ENCODE measurements around the gene VARS1. TPM values are rescaled to one million over a fixed set of nuclear protein-coding genes. Genes with fewer than 3 reads are reported as not detected.
A peak's percentile ranks its signal among the peaks of the same experiment; 100 is the strongest.
"Not testable (repeated sequence)": the region's sequence is repeated elsewhere in the genome, so short reads cannot be mapped to it uniquely, and the experiment has no call there.

The VARS1 gene
- total RNA-seq, 2 experiments from 2014 or later: 150 to 153 TPM

- peak within 1 kb of the TSS; percentile 92 for H3K27ac Mint-ChIP-seq
- no peak for TF ChIP-seq CTCF (IDR thresholded peaks at IDR 0.05)
- no peaks in the 10 kb centered on the region for H3K9me3 Mint-ChIP-seq
- intact Hi-C loops (cut with micrococcal nuclease): no loop called here
- H3K27me3 Mint-ChIP-seq: no peaks in the 10 kb centered on the region
- peaks cover 41% of the 10 kb centered on the region for H3K4me1 Mint-ChIP-seq (ENCODE audit: low read depth)
- ChIA-PET CTCF (interaction anchor here (0.6 to 3.7 kb wide), 9 partner anchors 8 to 85 kb away, joined by 3 to 16 read pairs (median 3); partner anchors contain the start of genes LSM2 and VARS1), POLR2A (interaction anchor here (0.6 to 1.6 kb wide), 4 partner anchors 9 to 22 kb away, joined by 3 to 6 read pairs (median 4); partner anchors contain the start of gene LSM2)
- peaks cover 6% of the 10 kb centered on the region for H3K36me3 Mint-ChIP-seq (ENCODE audit: low read depth)
- ATAC-seq (peak; percentile 28), DNase-seq (peak; percentile 67)
- H3K4me3 Mint-ChIP-seq: peak within 1 kb of the TSS; percentile 85
These were observed 19.7 kb upstream of the VARS1 start, which contains the start of the genes HSPA1A and HSPA1L for GRCh38 chr6:31815025-31815838. HSPA1A (plus strand) TSS chr6:31815543; CDS start chr6:31815757, 214 bp downstream. HSPA1L (minus strand) TSS chr6:31815283; CDS start chr6:31811972, 3,311 bp downstream.

- DNase-seq (peak; percentile 76), ATAC-seq (peak; percentile 53)
- ChIA-PET POLR2A (interaction anchor here (0.9 to 1.6 kb wide), 3 partner anchors 8 to 17 kb away, joined by 3 to 6 read pairs (median 4); partner anchors contain the start of gene LSM2), CTCF (interaction anchor here (0.9 to 3.7 kb wide), 6 partner anchors 8 to 76 kb away, joined by 3 to 16 read pairs (median 4); partner anchors contain the start of genes LSM2, MSH5 and VARS1)
- H3K36me3 Mint-ChIP-seq (ENCODE audit: low read depth): peaks cover 6% of the 10 kb centered on the region
- H3K4me1 Mint-ChIP-seq (ENCODE audit: low read depth): peaks cover 37% of the 10 kb centered on the region
- peak overlapping the region; percentile 92 for H3K27ac Mint-ChIP-seq
- intact Hi-C loops (cut with micrococcal nuclease): no loop called here
- H3K9me3 Mint-ChIP-seq: no peaks in the 10 kb centered on the region
- peak overlapping the region; percentile 85 for H3K4me3 Mint-ChIP-seq
- TF ChIP-seq CTCF (IDR thresholded peaks at IDR 0.05): no peak
- H3K27me3 Mint-ChIP-seq: no peaks in the 10 kb centered on the region
These were observed 19.1 kb upstream of the VARS1 start for GRCh38 chr6:31814677-31815024.

- ChIA-PET POLR2A (interaction anchor here (0.6 to 1.2 kb wide), 2 partner anchors 25 to 148 kb away, joined by 3 to 5 read pairs; partner anchors contain the start of genes CSNK2B and GPANK1), CTCF (interaction anchor here (0.7 to 3.7 kb wide), 7 partner anchors 17 to 139 kb away, joined by 3 to 16 read pairs (median 6); partner anchors contain the start of genes MSH5 and VARS1)
- H3K27me3 Mint-ChIP-seq: no peaks in the 10 kb centered on the region
- peak overlapping the region; percentile 85 for H3K4me3 Mint-ChIP-seq
- ATAC-seq (no peak), DNase-seq (no peak)
- no peaks in the 10 kb centered on the region for H3K9me3 Mint-ChIP-seq
- TF ChIP-seq CTCF (IDR thresholded peaks at IDR 0.05): no peak
- peaks cover 32% of the 10 kb centered on the region for H3K4me1 Mint-ChIP-seq (ENCODE audit: low read depth)
- peaks cover 3% of the 10 kb centered on the region for H3K36me3 Mint-ChIP-seq (ENCODE audit: low read depth)
- intact Hi-C loops (cut with micrococcal nuclease): no loop called here
- H3K27ac Mint-ChIP-seq: peak overlapping the region; percentile 90
These were observed 17.9 kb upstream of the VARS1 start for GRCh38 chr6:31813465-31813849.

GRCh38 chr6:31811645-31812044 is 16.1 kb upstream of the VARS1 start:
- intact Hi-C loops (cut with micrococcal nuclease): no loop called here
- H3K4me1 Mint-ChIP-seq (ENCODE audit: low read depth): peaks cover 24% of the 10 kb centered on the region
- H3K4me3 Mint-ChIP-seq: no peak overlapping the region
- ATAC-seq: no peak
- H3K27ac Mint-ChIP-seq: no peak overlapping the region
- H3K36me3 Mint-ChIP-seq (ENCODE audit: low read depth): no peaks in the 10 kb centered on the region
- DNase-seq: no peak
- ChIA-PET CTCF (interaction anchor here (0.7 to 2.1 kb wide), 5 partner anchors 16 to 82 kb away, joined by 3 to 9 read pairs (median 6); partner anchors contain the start of gene VARS1), POLR2A (interaction anchor here (0.5 to 1.7 kb wide), 8 partner anchors 10 to 159 kb away, joined by 3 to 5 read pairs (median 3); partner anchors contain the start of gene BAG6)
- TF ChIP-seq CTCF (IDR thresholded peaks at IDR 0.05): no peak
- no peaks in the 10 kb centered on the region for H3K9me3 Mint-ChIP-seq
- no peaks in the 10 kb centered on the region for H3K27me3 Mint-ChIP-seq

- ChIA-PET POLR2A (interaction anchor here (0.6 to 0.9 kb wide), 3 partner anchors 13 to 909 kb away, joined by 3 to 4 read pairs (median 3); no protein-coding TSS in a partner anchor), CTCF (interaction anchor here (0.9 to 2.6 kb wide), 4 partner anchors 12 to 79 kb away, joined by 3 to 11 read pairs (median 4); no protein-coding TSS in a partner anchor)
- ATAC-seq; H3K36me3 Mint-ChIP-seq (ENCODE audit: low read depth); DNase-seq; H3K9me3 Mint-ChIP-seq; H3K27me3 Mint-ChIP-seq; intact Hi-C loops (cut with micrococcal nuclease); H3K4me3 Mint-ChIP-seq: not testable (repeated sequence)
- Mint-ChIP-seq H3K4me1 (ENCODE audit: low read depth) (peaks cover 28% of the 10 kb centered on the region), H3K27ac (peak overlapping the region; percentile 20)
These were observed 13.0 kb upstream of the VARS1 start for GRCh38 chr6:31808599-31808998.
